CD8-positive, alpha-beta memory T cell (primary cell): ENCODE data around the gene NT5M. TPM values are rescaled to one million over a fixed set of nuclear protein-coding genes. Genes with fewer than 3 reads are reported as not detected.
A peak's percentile ranks its signal among the peaks of the same experiment; 100 is the strongest.

Experiments
- CTCF ChIA-PET: fragments of 350-600 bp; sonication (Branson Sonifier 250); formaldehyde crosslinking; loops from one replicate; lab custom pipeline; 2021; ENCODE audit warnings: antibody characterized with exemption; lab: Charles Lee
- POLR2A ChIA-PET: fragments of 350-600 bp; sonication (Branson Sonifier 250); formaldehyde crosslinking; loops from one replicate; lab custom pipeline; 2021; ENCODE audit warnings: antibody characterized with exemption; lab: Charles Lee
- DNase-seq, 5 donors: peaks; one replicate each; pipeline versions ENCODE4 v3.0.0 to v3.0.0-alpha.2; 2020 to 2022; ENCODE audit warnings: mixed read lengths in 1 of 5
- H3K27ac ChIP-seq: one replicate; pipeline ENCODE4 v1.7.0; 2013; ENCODE audit warnings: low read depth, mild to moderate bottlenecking, low read length, moderate library complexity
- H3K27me3 ChIP-seq: 2 replicates; pipeline ENCODE4 v1.7.0; 2013; ENCODE audit warnings: low read length, mild to moderate bottlenecking; ENCODE audit not compliant: insufficient read depth, poor library complexity, severe bottlenecking
- H3K36me3 ChIP-seq: 2 replicates; pipeline ENCODE4 v1.7.0; 2013; ENCODE audit warnings: mild to moderate bottlenecking, low read length, moderate library complexity; ENCODE audit not compliant: insufficient read depth
- H3K4me1 ChIP-seq: 2 replicates; pipeline ENCODE4 v1.7.0; 2013; ENCODE audit warnings: mild to moderate bottlenecking, low read length, moderate library complexity; ENCODE audit not compliant: insufficient read depth
- H3K4me3 ChIP-seq: 2 replicates; pipeline ENCODE4 v1.7.0; 2013; ENCODE audit warnings: mild to moderate bottlenecking, low read length
- H3K9me3 ChIP-seq: 2 replicates; pipeline ENCODE4 v1.7.0; 2013; ENCODE audit warnings: mild to moderate bottlenecking, low read length
- H3K27ac Mint-ChIP-seq, 8 donors: one replicate each; pipeline ENCODE4 v1.8.0; 2020 to 2021; ENCODE audit warnings: mixed read lengths in 8 of 8, mild to moderate bottlenecking in 6 of 8, inconsistent platforms in 3 of 8, moderate library complexity in 3 of 8
- H3K27me3 Mint-ChIP-seq, 2 donors: one replicate each; pipeline ENCODE4 v1.8.0; 2020 to 2021; ENCODE audit warnings: mixed read lengths in 2 of 2, mild to moderate bottlenecking in 1 of 2, moderate library complexity in 1 of 2
- H3K36me3 Mint-ChIP-seq, 3 donors: one replicate each; pipeline ENCODE4 v1.8.0; 2020 to 2021; ENCODE audit warnings: mixed read lengths in 3 of 3, inconsistent platforms in 1 of 3, mild to moderate bottlenecking in 1 of 3
- H3K4me1 Mint-ChIP-seq, 3 donors: one replicate each; pipeline ENCODE4 v1.8.0; 2020 to 2021; ENCODE audit warnings: mixed read lengths in 3 of 3, inconsistent platforms in 1 of 3, mild to moderate bottlenecking in 1 of 3
- H3K4me3 Mint-ChIP-seq, 7 donors: one replicate each; pipeline ENCODE4 v1.8.0; 2020 to 2021; ENCODE audit warnings: mixed read lengths in 7 of 7, mild to moderate bottlenecking in 6 of 7, moderate library complexity in 4 of 7, inconsistent platforms in 2 of 7
- H3K9me3 Mint-ChIP-seq, 5 donors: one replicate each; pipeline ENCODE4 v1.8.0; 2020 to 2022; ENCODE audit warnings: mixed read lengths in 5 of 5, mild to moderate bottlenecking in 3 of 5, moderate library complexity in 2 of 5, inconsistent platforms in 1 of 5
- polyA plus RNA-seq: library from polyadenylated mRNA; unstranded; fragments of 300-500 nt; fragmentation: Illumina TruSeq; gene quantifications from one replicate; pipeline ENCODE4 v1.2.3, GENCODE V29; 2021
- total RNA-seq, 2 experiments: library from RNA; stranded (reverse); gene quantifications; one replicate each; pipeline ENCODE4 v1.2.3, GENCODE V29; 2021

NT5M gene
- total and polyA plus RNA-seq, 3 experiments from 2014 or later: 3.0 to 6.6 (median 5.4) TPM

- H3K4me3 Mint-ChIP-seq: no peak overlapping the region
- CTCF ChIA-PET: no interaction called here
- POLR2A ChIA-PET: no interaction called here
Measured at GRCh38 chr17:17367931-17368330, 64.8 kb downstream of the NT5M start.

GRCh38 chr17:17370711-17371110, 67.5 kb downstream of the NT5M start:
- peaks cover 3% of the 10 kb centered on the region for H3K27me3 ChIP-seq
- no peak overlapping the region for H3K27ac ChIP-seq
- Mint-ChIP-seq H3K27me3 (peaks cover 3 to 9% of the 10 kb centered on the region in 2 donors), H3K4me1 (no peaks in the 10 kb centered on the region), H3K27ac (no peak overlapping the region), H3K4me3 (no peak overlapping the region), H3K9me3 (no peaks in the 10 kb centered on the region), H3K36me3 (peaks cover 0 to 8% (median 2%) of the 10 kb centered on the region in 3 donors)
- ChIA-PET POLR2A (no interaction called here), CTCF (no interaction called here)
- H3K9me3 ChIP-seq: no peaks in the 10 kb centered on the region
- DNase-seq: no peak
- H3K4me3 ChIP-seq: no peak overlapping the region
- no peaks in the 10 kb centered on the region for H3K4me1 ChIP-seq
- no peaks in the 10 kb centered on the region for H3K36me3 ChIP-seq

More at GRCh38 chr17:17367931-17368330, 64.8 kb downstream of the NT5M start:
- H3K9me3 ChIP-seq: no peaks in the 10 kb centered on the region
- H3K4me1 ChIP-seq: peaks cover 14% of the 10 kb centered on the region
- Mint-ChIP-seq H3K27ac (peak overlapping the region in 1 of 8 donors; percentile 72), H3K36me3 (peaks cover 0 to 9% (median 2%) of the 10 kb centered on the region in 3 donors), H3K4me1 (peaks cover 11% of the 10 kb centered on the region in 3 donors), H3K9me3 (no peaks in the 10 kb centered on the region), H3K27me3 (peaks cover 3 to 10% of the 10 kb centered on the region in 2 donors)
- no peaks in the 10 kb centered on the region for H3K36me3 ChIP-seq
- H3K27ac ChIP-seq: no peak overlapping the region
- H3K27me3 ChIP-seq: peaks cover 3% of the 10 kb centered on the region
- no peak for DNase-seq
- no peak overlapping the region for H3K4me3 ChIP-seq

- CTCF ChIA-PET: interaction anchor here (1.0 kb wide), 1 partner anchor 18 kb away, joined by 3 read pairs; no protein-coding TSS in a partner anchor
- POLR2A ChIA-PET: no interaction called here
- Histone ChIP-seq H3K36me3 (no peaks in the 10 kb centered on the region), H3K27me3 (no peaks in the 10 kb centered on the region), H3K4me1 (no peaks in the 10 kb centered on the region), H3K9me3 (no peaks in the 10 kb centered on the region), H3K4me3 (no peak overlapping the region), H3K27ac (no peak overlapping the region)
- Mint-ChIP-seq H3K4me3 (no peak overlapping the region), H3K9me3 (no peaks in the 10 kb centered on the region), H3K4me1 (no peaks in the 10 kb centered on the region), H3K36me3 (no peaks in the 10 kb centered on the region), H3K27me3 (no peaks in the 10 kb centered on the region), H3K27ac (no peak overlapping the region)
- DNase-seq: no peak
Measured at GRCh38 chr17:17372856-17373520, 69.8 kb downstream of the NT5M start.

- Histone ChIP-seq H3K27ac (no peak overlapping the region), H3K36me3 (no peaks in the 10 kb centered on the region), H3K9me3 (no peaks in the 10 kb centered on the region), H3K27me3 (no peaks in the 10 kb centered on the region), H3K4me1 (no peaks in the 10 kb centered on the region), H3K4me3 (no peak overlapping the region)
- H3K4me3 Mint-ChIP-seq: no peak overlapping the region
- H3K27ac Mint-ChIP-seq: no peak overlapping the region
- H3K27me3 Mint-ChIP-seq: peaks cover 0 to 5% of the 10 kb centered on the region in 2 donors
- H3K9me3 Mint-ChIP-seq: no peaks in the 10 kb centered on the region
- ChIA-PET CTCF (no interaction called here), POLR2A (no interaction called here)
- DNase-seq: no peak
- H3K36me3 Mint-ChIP-seq: no peaks in the 10 kb centered on the region
- no peaks in the 10 kb centered on the region for H3K4me1 Mint-ChIP-seq
Measured at GRCh38 chr17:17375841-17376240, 72.7 kb downstream of the NT5M start.

GRCh38 chr17:17376362-17376761, 73.2 kb downstream of the NT5M start:
- H3K27me3 ChIP-seq: no peaks in the 10 kb centered on the region
- no peaks in the 10 kb centered on the region for H3K9me3 Mint-ChIP-seq
- H3K4me1 ChIP-seq: no peaks in the 10 kb centered on the region
- ChIA-PET POLR2A (no interaction called here), CTCF (no interaction called here)
- no peaks in the 10 kb centered on the region for H3K9me3 ChIP-seq
- H3K36me3 Mint-ChIP-seq: no peaks in the 10 kb centered on the region
- H3K27me3 Mint-ChIP-seq: peaks cover 0 to 5% of the 10 kb centered on the region in 2 donors
- no peaks in the 10 kb centered on the region for H3K36me3 ChIP-seq
- H3K4me3 Mint-ChIP-seq: no peak overlapping the region
- no peak overlapping the region for H3K27ac ChIP-seq
- H3K4me1 Mint-ChIP-seq: no peaks in the 10 kb centered on the region
- no peak for DNase-seq
- no peak overlapping the region for H3K27ac Mint-ChIP-seq
- no peak overlapping the region for H3K4me3 ChIP-seq

GRCh38 chr17:17377071-17377967, 74.1 kb downstream of the NT5M start:
- no peak overlapping the region for H3K27ac Mint-ChIP-seq
- ChIA-PET POLR2A (no interaction called here), CTCF (no interaction called here)

GRCh38 chr17:17379197-17379991, 76.2 kb downstream of the NT5M start:
- Mint-ChIP-seq H3K9me3 (no peaks in the 10 kb centered on the region), H3K27me3 (peaks cover 3 to 5% of the 10 kb centered on the region in 2 donors), H3K27ac (no peak overlapping the region), H3K36me3 (peaks cover 0 to 1% (median 0%) of the 10 kb centered on the region in 3 donors), H3K4me1 (peaks cover 0 to 3% (median 1%) of the 10 kb centered on the region in 3 donors), H3K4me3 (no peak overlapping the region)
- Histone ChIP-seq H3K4me1 (no peaks in the 10 kb centered on the region), H3K27me3 (no peaks in the 10 kb centered on the region), H3K27ac (no peak overlapping the region), H3K4me3 (no peak overlapping the region), H3K9me3 (no peaks in the 10 kb centered on the region), H3K36me3 (no peaks in the 10 kb centered on the region)
- DNase-seq: no peak
- ChIA-PET CTCF (interaction anchor here (1.1 kb wide), 1 partner anchor 13 kb away, joined by 6 read pairs; no protein-coding TSS in a partner anchor), POLR2A (no interaction called here)

More at GRCh38 chr17:17377071-17377967, 74.1 kb downstream of the NT5M start:
- Histone ChIP-seq H3K4me3 (no peak overlapping the region), H3K36me3 (no peaks in the 10 kb centered on the region), H3K27ac (no peak overlapping the region), H3K9me3 (no peaks in the 10 kb centered on the region), H3K4me1 (no peaks in the 10 kb centered on the region), H3K27me3 (no peaks in the 10 kb centered on the region)
- Mint-ChIP-seq H3K36me3 (no peaks in the 10 kb centered on the region), H3K27me3 (peaks cover 0 to 5% of the 10 kb centered on the region in 2 donors), H3K4me1 (no peaks in the 10 kb centered on the region), H3K4me3 (no peak overlapping the region), H3K9me3 (no peaks in the 10 kb centered on the region)
- no peak for DNase-seq
